GM23338 (cell line): Measurements from ENCODE around the gene CD40. TPM values are rescaled to one million over a fixed set of nuclear protein-coding genes. Genes with fewer than 3 reads are reported as not detected.

Experiments used
- ATAC-seq: fragments of 200-7000 bp; cut with Tn5 transposase; 3 replicates; pipeline ENCODE4 v1.9.1; 2020
- DNase-seq: peaks from one replicate; pipeline ENCODE4 v3.0.0-alpha.2; 2015; ENCODE audit warnings: low spot score
- H2AFZ ChIP-seq: fragments of 200-600 bp; sonication (generic); 2 replicates; pipeline ENCODE4 v1.8.0; 2016; ENCODE audit warnings: antibody characterized with exemption, mild to moderate bottlenecking, moderate library complexity
- H3F3A ChIP-seq: fragments of 200-600 bp; sonication (generic); replicated peaks from 2 replicates; pipeline ENCODE4 v1.8.0; 2017; ENCODE audit warnings: antibody characterized with exemption, mixed run types, low read depth
- H3K27ac ChIP-seq: fragments of 200-600 bp; sonication (generic); 2 replicates; pipeline ENCODE4 v1.6.1; 2016; ENCODE audit warnings: low read depth
- H3K27me3 ChIP-seq: fragments of 200-600 bp; sonication (generic); 2 replicates; pipeline ENCODE4 v1.8.0; 2016; ENCODE audit warnings: mild to moderate bottlenecking, mixed run types, moderate library complexity; ENCODE audit not compliant: insufficient read depth
- H3K36me3 ChIP-seq: fragments of 200-600 bp; sonication (generic); 2 replicates; pipeline ENCODE4 v1.8.0; 2016; ENCODE audit warnings: mild to moderate bottlenecking; ENCODE audit not compliant: insufficient read depth
- H3K4me1 ChIP-seq: fragments of 200-600 bp; sonication (generic); 2 replicates; pipeline ENCODE4 v1.8.0; 2016; ENCODE audit warnings: mild to moderate bottlenecking, moderate library complexity; ENCODE audit not compliant: insufficient read depth
- H3K4me2 ChIP-seq: fragments of 200-600 bp; sonication (generic); 2 replicates; pipeline ENCODE4 v1.7.1; 2017; ENCODE audit warnings: mixed run types
- H3K4me3 ChIP-seq: fragments of 200-600 bp; sonication (generic); 2 replicates; pipeline ENCODE4 v1.6.1; 2016; ENCODE audit warnings: mixed run types
- H3K79me2 ChIP-seq: fragments of 200-600 bp; sonication (generic); replicated peaks from 2 replicates; pipeline ENCODE4 v1.8.0; 2017; ENCODE audit warnings: mild to moderate bottlenecking; ENCODE audit not compliant: insufficient read depth
- H3K9me2 ChIP-seq: fragments of 200-600 bp; sonication (generic); 2 replicates; pipeline ENCODE4 v1.8.0; 2017; ENCODE audit not compliant: insufficient read depth
- H4K20me1 ChIP-seq: fragments of 200-600 bp; sonication (generic); replicated peaks from 2 replicates; pipeline ENCODE4 v1.8.0; 2017; ENCODE audit warnings: mild to moderate bottlenecking; ENCODE audit not compliant: insufficient read depth
- H3K27ac Mint-ChIP-seq: 2 replicates; pipeline ENCODE4 v1.8.0; 2020; ENCODE audit warnings: inconsistent platforms, mild to moderate bottlenecking, moderate library complexity, mixed read lengths
- H3K27me3 Mint-ChIP-seq: 3 replicates; pipeline ENCODE4 v1.8.0; 2022; ENCODE audit warnings: low read depth, mild to moderate bottlenecking, moderate library complexity, mixed read lengths, inconsistent platforms; ENCODE audit not compliant: insufficient read depth, poor library complexity
- H3K36me3 Mint-ChIP-seq: 3 replicates; pipeline ENCODE4 v1.8.0; 2021; ENCODE audit warnings: low read depth, mild to moderate bottlenecking, inconsistent platforms, moderate library complexity, mixed read lengths
- H3K4me1 Mint-ChIP-seq: 3 replicates; pipeline ENCODE4 v1.8.0; 2020; ENCODE audit warnings: mild to moderate bottlenecking, inconsistent platforms, mixed read lengths
- H3K4me3 Mint-ChIP-seq: 3 replicates; pipeline ENCODE4 v1.8.0; 2021; ENCODE audit warnings: moderate library complexity, mild to moderate bottlenecking, inconsistent platforms, mixed read lengths
- H3K9me3 Mint-ChIP-seq: 3 replicates; pipeline ENCODE4 v1.8.0; 2020; ENCODE audit warnings: moderate library complexity, mild to moderate bottlenecking, inconsistent platforms, mixed read lengths
- EZH2 ChIP-seq: fragments of 200-600 bp; sonication (generic); IDR thresholded peaks from one replicate; pipeline ENCODE4 v1.8.0; 2017; ENCODE audit warnings: antibody characterized with exemption, mild to moderate bottlenecking, low read depth; ENCODE audit not compliant: unreplicated experiment
- EZH2phosphoT487 ChIP-seq: fragments of 200-600 bp; sonication (generic); IDR thresholded peaks from one replicate; pipeline ENCODE4 v1.8.1; 2018; ENCODE audit warnings: antibody characterized with exemption; ENCODE audit not compliant: unreplicated experiment
- JUNB ChIP-seq: IDR thresholded peaks from one replicate; pipeline ENCODE4 v1.6.1; 2016; ENCODE audit warnings: antibody characterized with exemption; ENCODE audit not compliant: unreplicated experiment
- NANOG ChIP-seq: IDR thresholded peaks from 2 replicates; pipeline ENCODE4 v1.6.1; 2016; ENCODE audit warnings: antibody characterized with exemption, borderline replicate concordance
- POLR2AphosphoS5 ChIP-seq: IDR thresholded peaks from 2 replicates; pipeline ENCODE4 v1.6.1; 2016; ENCODE audit warnings: antibody characterized with exemption, low read depth
- STAT1 ChIP-seq: IDR thresholded peaks from one replicate; pipeline ENCODE4 v1.6.1; 2016; ENCODE audit warnings: antibody characterized with exemption; ENCODE audit not compliant: unreplicated experiment
- ZNF331 ChIP-seq: fragments of 250-450 bp; sonication (Bioruptor Pico); IDR thresholded peaks from 2 replicates; pipeline ENCODE4 v1.5.0; 2020; ENCODE audit warnings: low read depth, mild to moderate bottlenecking, moderate library complexity
- polyA plus RNA-seq: library from polyadenylated mRNA; unstranded; fragments of >200 nt; fragmentation: Nextera tagmentation; extraction: Ambion mirVana; gene quantifications from 2 replicates; pipeline ENCODE4 v1.2.1, GENCODE V29; 2016
- total RNA-seq: library from RNA; depleted of rRNA; stranded (reverse); fragments of >200 nt; shearing (Covaris generic); gene quantifications from 2 replicates; pipeline ENCODE4 v1.2.3, GENCODE V29; 2014
- TF ChIP-seq, protein P1 (sequence below): IDR thresholded peaks from one replicate; pipeline ENCODE4 v1.6.1; 2018; ENCODE audit warnings: antibody characterized with exemption; ENCODE audit not compliant: unreplicated experiment
- TF ChIP-seq, protein P2 (sequence below): fragments of 250-450 bp; sonication (Bioruptor Pico); IDR thresholded peaks from 2 replicates; pipeline ENCODE4 v1.5.0; 2020; ENCODE audit warnings: mild to moderate bottlenecking, moderate library complexity

Gene CD40
- total and polyA plus RNA-seq, 2 experiments from 2014 or later: 15.4 to 18.9 TPM

DNA sequence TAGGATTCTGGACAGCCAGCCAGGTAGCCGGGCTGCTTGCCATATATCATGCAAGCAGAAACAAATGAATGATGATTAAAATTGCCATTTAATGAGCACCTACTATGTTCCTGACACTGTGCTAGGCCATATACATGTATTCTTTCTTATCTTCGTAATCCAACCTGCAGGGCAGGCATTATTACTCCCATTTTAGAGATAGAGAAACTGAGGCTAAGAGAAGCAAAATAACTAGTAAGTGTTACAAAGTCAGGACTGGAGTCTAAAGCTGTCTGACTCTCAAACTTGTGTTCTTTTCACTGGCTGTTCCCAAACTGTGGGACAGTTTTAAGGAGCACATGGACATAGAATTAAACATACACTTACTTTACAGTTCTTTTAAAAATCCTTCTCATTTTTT, 2.0 kb downstream of the CD40 start (continued):
- no peak for TF ChIP-seq JUNB
- TF ChIP-seq STAT1: no peak
- TF ChIP-seq ZNF331 (CRISPR knock-in tag): no peak
- TF ChIP-seq EZH2: no peak
- TF ChIP-seq, protein P1, sequence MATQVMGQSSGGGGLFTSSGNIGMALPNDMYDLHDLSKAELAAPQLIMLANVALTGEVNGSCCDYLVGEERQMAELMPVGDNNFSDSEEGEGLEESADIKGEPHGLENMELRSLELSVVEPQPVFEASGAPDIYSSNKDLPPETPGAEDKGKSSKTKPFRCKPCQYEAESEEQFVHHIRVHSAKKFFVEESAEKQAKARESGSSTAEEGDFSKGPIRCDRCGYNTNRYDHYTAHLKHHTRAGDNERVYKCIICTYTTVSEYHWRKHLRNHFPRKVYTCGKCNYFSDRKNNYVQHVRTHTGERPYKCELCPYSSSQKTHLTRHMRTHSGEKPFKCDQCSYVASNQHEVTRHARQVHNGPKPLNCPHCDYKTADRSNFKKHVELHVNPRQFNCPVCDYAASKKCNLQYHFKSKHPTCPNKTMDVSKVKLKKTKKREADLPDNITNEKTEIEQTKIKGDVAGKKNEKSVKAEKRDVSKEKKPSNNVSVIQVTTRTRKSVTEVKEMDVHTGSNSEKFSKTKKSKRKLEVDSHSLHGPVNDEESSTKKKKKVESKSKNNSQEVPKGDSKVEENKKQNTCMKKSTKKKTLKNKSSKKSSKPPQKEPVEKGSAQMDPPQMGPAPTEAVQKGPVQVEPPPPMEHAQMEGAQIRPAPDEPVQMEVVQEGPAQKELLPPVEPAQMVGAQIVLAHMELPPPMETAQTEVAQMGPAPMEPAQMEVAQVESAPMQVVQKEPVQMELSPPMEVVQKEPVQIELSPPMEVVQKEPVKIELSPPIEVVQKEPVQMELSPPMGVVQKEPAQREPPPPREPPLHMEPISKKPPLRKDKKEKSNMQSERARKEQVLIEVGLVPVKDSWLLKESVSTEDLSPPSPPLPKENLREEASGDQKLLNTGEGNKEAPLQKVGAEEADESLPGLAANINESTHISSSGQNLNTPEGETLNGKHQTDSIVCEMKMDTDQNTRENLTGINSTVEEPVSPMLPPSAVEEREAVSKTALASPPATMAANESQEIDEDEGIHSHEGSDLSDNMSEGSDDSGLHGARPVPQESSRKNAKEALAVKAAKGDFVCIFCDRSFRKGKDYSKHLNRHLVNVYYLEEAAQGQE: no peak
- TF ChIP-seq POLR2AphosphoS5: no peak
- TF ChIP-seq EZH2phosphoT487: no peak

DNA sequence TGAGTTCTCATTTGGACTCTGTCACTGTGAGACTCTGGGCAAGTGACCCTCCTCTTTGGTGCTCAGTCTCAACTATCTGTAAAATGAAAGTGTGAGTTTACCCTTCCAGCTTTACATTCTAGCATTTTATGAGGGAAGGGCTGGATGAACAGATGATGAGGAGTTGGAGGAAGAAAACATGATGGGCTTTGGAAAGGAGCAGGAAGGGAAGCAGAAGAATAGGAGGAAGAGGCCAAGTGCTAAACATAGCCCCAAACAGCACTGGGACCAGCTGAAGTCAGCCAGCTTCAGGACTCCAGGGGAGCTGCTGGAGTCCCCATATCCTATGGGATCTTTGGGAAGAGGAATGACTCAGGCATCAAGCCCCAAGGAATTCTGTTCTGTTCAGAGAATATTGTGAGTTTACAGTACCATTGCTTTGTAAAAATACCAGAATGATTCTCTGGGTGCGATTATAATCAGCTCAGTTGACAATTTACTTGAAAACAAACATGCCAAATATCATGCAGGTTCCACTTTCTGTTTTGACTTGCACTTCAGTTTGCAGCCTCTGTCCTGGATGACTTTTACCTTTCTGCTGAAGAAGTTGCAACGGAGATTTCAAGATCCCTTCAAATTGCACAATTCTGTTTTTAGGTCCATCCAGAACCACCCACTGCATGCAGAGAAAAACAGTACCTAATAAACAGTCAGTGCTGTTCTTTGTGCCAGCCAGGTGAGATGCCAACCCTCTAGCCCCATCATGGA, 3.2 kb downstream of the CD40 start:
- H3K79me2 ChIP-seq: no peaks in the 10 kb centered on the region
- no peak for TF ChIP-seq NANOG
- no peak for TF ChIP-seq ZNF331 (CRISPR knock-in tag)
- TF ChIP-seq EZH2: no peak
- TF ChIP-seq POLR2AphosphoS5: no peak
- no peak for TF ChIP-seq JUNB
- TF ChIP-seq, protein P2, sequence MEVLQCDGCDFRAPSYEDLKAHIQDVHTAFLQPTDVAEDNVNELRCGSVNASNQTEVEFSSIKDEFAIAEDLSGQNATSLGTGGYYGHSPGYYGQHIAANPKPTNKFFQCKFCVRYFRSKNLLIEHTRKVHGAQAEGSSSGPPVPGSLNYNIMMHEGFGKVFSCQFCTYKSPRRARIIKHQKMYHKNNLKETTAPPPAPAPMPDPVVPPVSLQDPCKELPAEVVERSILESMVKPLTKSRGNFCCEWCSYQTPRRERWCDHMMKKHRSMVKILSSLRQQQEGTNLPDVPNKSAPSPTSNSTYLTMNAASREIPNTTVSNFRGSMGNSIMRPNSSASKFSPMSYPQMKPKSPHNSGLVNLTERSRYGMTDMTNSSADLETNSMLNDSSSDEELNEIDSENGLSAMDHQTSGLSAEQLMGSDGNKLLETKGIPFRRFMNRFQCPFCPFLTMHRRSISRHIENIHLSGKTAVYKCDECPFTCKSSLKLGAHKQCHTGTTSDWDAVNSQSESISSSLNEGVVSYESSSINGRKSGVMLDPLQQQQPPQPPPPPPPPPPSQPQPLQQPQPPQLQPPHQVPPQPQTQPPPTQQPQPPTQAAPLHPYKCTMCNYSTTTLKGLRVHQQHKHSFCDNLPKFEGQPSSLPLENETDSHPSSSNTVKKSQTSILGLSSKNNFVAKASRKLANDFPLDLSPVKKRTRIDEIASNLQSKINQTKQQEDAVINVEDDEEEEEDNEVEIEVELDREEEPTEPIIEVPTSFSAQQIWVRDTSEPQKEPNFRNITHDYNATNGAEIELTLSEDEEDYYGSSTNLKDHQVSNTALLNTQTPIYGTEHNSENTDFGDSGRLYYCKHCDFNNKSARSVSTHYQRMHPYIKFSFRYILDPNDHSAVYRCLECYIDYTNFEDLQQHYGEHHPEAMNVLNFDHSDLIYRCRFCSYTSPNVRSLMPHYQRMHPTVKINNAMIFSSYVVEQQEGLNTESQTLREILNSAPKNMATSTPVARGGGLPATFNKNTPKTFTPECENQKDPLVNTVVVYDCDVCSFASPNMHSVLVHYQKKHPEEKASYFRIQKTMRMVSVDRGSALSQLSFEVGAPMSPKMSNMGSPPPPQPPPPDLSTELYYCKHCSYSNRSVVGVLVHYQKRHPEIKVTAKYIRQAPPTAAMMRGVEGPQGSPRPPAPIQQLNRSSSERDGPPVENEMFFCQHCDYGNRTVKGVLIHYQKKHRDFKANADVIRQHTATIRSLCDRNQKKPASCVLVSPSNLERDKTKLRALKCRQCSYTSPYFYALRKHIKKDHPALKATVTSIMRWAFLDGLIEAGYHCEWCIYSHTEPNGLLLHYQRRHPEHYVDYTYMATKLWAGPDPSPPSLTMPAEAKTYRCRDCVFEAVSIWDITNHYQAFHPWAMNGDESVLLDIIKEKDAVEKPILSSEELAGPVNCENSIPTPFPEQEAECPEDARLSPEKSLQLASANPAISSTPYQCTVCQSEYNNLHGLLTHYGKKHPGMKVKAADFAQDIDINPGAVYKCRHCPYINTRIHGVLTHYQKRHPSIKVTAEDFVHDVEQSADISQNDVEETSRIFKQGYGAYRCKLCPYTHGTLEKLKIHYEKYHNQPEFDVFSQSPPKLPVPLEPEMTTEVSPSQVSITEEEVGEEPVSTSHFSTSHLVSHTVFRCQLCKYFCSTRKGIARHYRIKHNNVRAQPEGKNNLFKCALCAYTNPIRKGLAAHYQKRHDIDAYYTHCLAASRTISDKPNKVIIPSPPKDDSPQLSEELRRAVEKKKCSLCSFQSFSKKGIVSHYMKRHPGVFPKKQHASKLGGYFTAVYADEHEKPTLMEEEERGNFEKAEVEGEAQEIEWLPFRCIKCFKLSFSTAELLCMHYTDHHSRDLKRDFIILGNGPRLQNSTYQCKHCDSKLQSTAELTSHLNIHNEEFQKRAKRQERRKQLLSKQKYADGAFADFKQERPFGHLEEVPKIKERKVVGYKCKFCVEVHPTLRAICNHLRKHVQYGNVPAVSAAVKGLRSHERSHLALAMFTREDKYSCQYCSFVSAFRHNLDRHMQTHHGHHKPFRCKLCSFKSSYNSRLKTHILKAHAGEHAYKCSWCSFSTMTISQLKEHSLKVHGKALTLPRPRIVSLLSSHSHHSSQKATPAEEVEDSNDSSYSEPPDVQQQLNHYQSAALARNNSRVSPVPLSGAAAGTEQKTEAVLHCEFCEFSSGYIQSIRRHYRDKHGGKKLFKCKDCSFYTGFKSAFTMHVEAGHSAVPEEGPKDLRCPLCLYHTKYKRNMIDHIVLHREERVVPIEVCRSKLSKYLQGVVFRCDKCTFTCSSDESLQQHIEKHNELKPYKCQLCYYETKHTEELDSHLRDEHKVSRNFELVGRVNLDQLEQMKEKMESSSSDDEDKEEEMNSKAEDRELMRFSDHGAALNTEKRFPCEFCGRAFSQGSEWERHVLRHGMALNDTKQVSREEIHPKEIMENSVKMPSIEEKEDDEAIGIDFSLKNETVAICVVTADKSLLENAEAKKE: no peak
- no peaks in the 10 kb centered on the region for H3K9me3 Mint-ChIP-seq
- H3F3A ChIP-seq: 0 out of 2 replicates have a peak, but pooled peaks cover 3% of the 10 kb centered on the region
- no peak overlapping the region for H3K27ac ChIP-seq
- H3K4me2 ChIP-seq: no peak overlapping the region
- DNase-seq (no peak), ATAC-seq (no peak)
- no peak overlapping the region for H3K4me3 Mint-ChIP-seq
- H2AFZ ChIP-seq: no peak overlapping the region
- peaks cover 15% of the 10 kb centered on the region for H3K27me3 ChIP-seq
- no peaks in the 10 kb centered on the region for H3K36me3 ChIP-seq
- no peaks in the 10 kb centered on the region for H3K9me2 ChIP-seq
- peaks cover 27% of the 10 kb centered on the region for H3K36me3 Mint-ChIP-seq
- peaks cover 11% of the 10 kb centered on the region for H3K27me3 Mint-ChIP-seq
- no peak overlapping the region for H3K27ac Mint-ChIP-seq
- no peak overlapping the region for H3K4me3 ChIP-seq
- H4K20me1 ChIP-seq: peaks cover 19% of the 10 kb centered on the region; the same call in 1 of the 2 replicates
- peaks cover 7% of the 10 kb centered on the region for H3K4me1 ChIP-seq
- H3K4me1 Mint-ChIP-seq: peaks cover 5% of the 10 kb centered on the region; the same call in 2 of the 3 replicates
